CD4-positive, alpha-beta memory T cell (primary cell): ENCODE measurements around the gene NCEH1. TPM values are rescaled to one million over a fixed set of nuclear protein-coding genes. Genes with fewer than 3 reads are reported as not detected.
A peak's percentile ranks its signal among the peaks of the same experiment; 100 is the strongest.

Experiments
- CTCF ChIA-PET: fragments of 350-600 bp; sonication (Branson Sonifier 250); formaldehyde crosslinking; loops from one replicate; lab custom pipeline; 2021; ENCODE audit warnings: inconsistent platforms; ENCODE audit not compliant: partially characterized antibody; lab: Charles Lee
- POLR2A ChIA-PET: fragments of 350-600 bp; sonication (Branson Sonifier 250); formaldehyde crosslinking; loops from one replicate; lab custom pipeline; 2021; ENCODE audit not compliant: partially characterized antibody; lab: Charles Lee
- DNase-seq, 5 donors: peaks; one replicate each; pipeline versions ENCODE4 v3.0.0 to v3.0.0-alpha.2; 2020 to 2022; ENCODE audit warnings: mixed read lengths in 1 of 5
- H3K27ac ChIP-seq: one replicate; pipeline ENCODE4 v1.7.0; 2013; ENCODE audit warnings: low read depth, low read length
- H3K27me3 ChIP-seq: 2 replicates; pipeline ENCODE4 v1.7.0; 2013; ENCODE audit warnings: mild to moderate bottlenecking, low read length, moderate library complexity; ENCODE audit not compliant: insufficient read depth
- H3K36me3 ChIP-seq: 2 replicates; pipeline ENCODE4 v1.7.0; 2013; ENCODE audit warnings: mild to moderate bottlenecking, low read length, moderate library complexity; ENCODE audit not compliant: insufficient read depth
- H3K4me1 ChIP-seq: 2 replicates; pipeline ENCODE4 v1.7.0; 2013; ENCODE audit warnings: mild to moderate bottlenecking, low read length, moderate library complexity; ENCODE audit not compliant: insufficient read depth
- H3K4me3 ChIP-seq, 2 donors: one replicate each; pipeline ENCODE4 v1.7.0; 2013; ENCODE audit warnings: low read length in 2 of 2, mild to moderate bottlenecking in 1 of 2
- H3K9me3 ChIP-seq, 2 donors: one replicate each; pipeline ENCODE4 v1.7.0; 2013; ENCODE audit warnings: low read length in 2 of 2, control low read depth in 1 of 2; ENCODE audit not compliant: control insufficient read depth in 1 of 2
- H3K27ac Mint-ChIP-seq, 7 donors: one replicate each; pipeline ENCODE4 v1.8.0; 2020 to 2021; ENCODE audit warnings: mixed read lengths in 7 of 7, mild to moderate bottlenecking in 6 of 7, inconsistent platforms in 3 of 7, moderate library complexity in 3 of 7
- H3K27me3 Mint-ChIP-seq, 2 donors: one replicate each; pipeline ENCODE4 v1.8.0; 2020 to 2021; ENCODE audit warnings: mixed read lengths in 2 of 2
- H3K36me3 Mint-ChIP-seq, 2 donors: one replicate each; pipeline ENCODE4 v1.8.0; 2020 to 2021; ENCODE audit warnings: mixed read lengths in 2 of 2, inconsistent platforms in 1 of 2, mild to moderate bottlenecking in 1 of 2
- H3K4me1 Mint-ChIP-seq, 4 donors: one replicate each; pipeline ENCODE4 v1.8.0; 2020 to 2021; ENCODE audit warnings: mixed read lengths in 4 of 4, mild to moderate bottlenecking in 1 of 4
- H3K4me3 Mint-ChIP-seq, 8 donors: one replicate each; pipeline ENCODE4 v1.8.0; 2020 to 2021; ENCODE audit warnings: mixed read lengths in 8 of 8, mild to moderate bottlenecking in 7 of 8, moderate library complexity in 6 of 8, inconsistent platforms in 3 of 8
- H3K9me3 Mint-ChIP-seq, 8 donors: one replicate each; pipeline ENCODE4 v1.8.0; 2020 to 2021; ENCODE audit warnings: mixed read lengths in 8 of 8, mild to moderate bottlenecking in 5 of 8, inconsistent platforms in 3 of 8, moderate library complexity in 1 of 8
- intact Hi-C: fragments of 100-400 bp; cut with micrococcal nuclease; formaldehyde crosslinking; loops from one replicate; pipeline ENCODE4 v1.15.1; 2023
- polyA plus RNA-seq, 2 donors: library from polyadenylated mRNA; unstranded; fragments of 300-500 nt; fragmentation: Illumina TruSeq; gene quantifications; one replicate each; pipeline ENCODE4 v1.2.3, GENCODE V29; 2021
- total RNA-seq, 2 experiments: library from RNA; stranded (reverse); gene quantifications; one replicate each; pipeline ENCODE4 v1.2.3, GENCODE V29; 2021

Gene NCEH1
- total and polyA plus RNA-seq, 4 experiments from 2014 or later: 2.1 to 5.1 (median 3.4) TPM

- Mint-ChIP-seq H3K27ac (no peak overlapping the region), H3K4me3 (peak overlapping the region in 1 of 8 donors; percentile 34)
- CTCF ChIA-PET: interaction anchor here (0.6 to 1.6 kb wide), 3 partner anchors 8 to 20 kb away, joined by 3 to 14 read pairs (median 4); no protein-coding TSS in a partner anchor
Measured at GRCh38 chr3:172614340-172615274, 96.3 kb downstream of the NCEH1 start.

GRCh38 chr3:172613845-172614244, 97.0 kb downstream of the NCEH1 start:
- ChIA-PET POLR2A (interaction anchor here (1.4 kb wide), 1 partner anchor 14 kb away, joined by 3 read pairs; no protein-coding TSS in a partner anchor), CTCF (interaction anchor here (0.7 to 1.6 kb wide), 2 partner anchors 9 to 18 kb away, joined by 3 to 14 read pairs; no protein-coding TSS in a partner anchor)
- Mint-ChIP-seq H3K36me3 (peaks cover 0 to 7% of the 10 kb centered on the region in 2 donors), H3K9me3 (peaks cover 0 to 18% (median 7%) of the 10 kb centered on the region in 8 donors), H3K27ac (peak overlapping the region in 1 of 7 donors; percentile 79), H3K4me3 (no peak overlapping the region), H3K27me3 (no peaks in the 10 kb centered on the region), H3K4me1 (peaks cover 10 to 24% (median 16%) of the 10 kb centered on the region in 4 donors)
- Histone ChIP-seq H3K9me3 (peaks cover 0 to 3% of the 10 kb centered on the region in 2 donors), H3K27me3 (no peaks in the 10 kb centered on the region), H3K36me3 (no peaks in the 10 kb centered on the region), H3K4me1 (peaks cover 18% of the 10 kb centered on the region), H3K27ac (no peak overlapping the region), H3K4me3 (no peak overlapping the region)
- no peak for DNase-seq
- intact Hi-C loops: no loop called here

More at GRCh38 chr3:172614340-172615274, 96.3 kb downstream of the NCEH1 start:
- H3K27ac ChIP-seq: no peak overlapping the region
- H3K27me3 Mint-ChIP-seq: no peaks in the 10 kb centered on the region
- peaks cover 3 to 7% of the 10 kb centered on the region in 2 donors for H3K36me3 Mint-ChIP-seq
- H3K9me3 Mint-ChIP-seq: peaks cover 2 to 18% (median 7%) of the 10 kb centered on the region in 8 donors
- H3K36me3 ChIP-seq: no peaks in the 10 kb centered on the region
- no peak overlapping the region for H3K4me3 ChIP-seq
- DNase-seq: no peak
- intact Hi-C loops: no loop called here
- POLR2A ChIA-PET: interaction anchor here (1.4 kb wide), 1 partner anchor 14 kb away, joined by 3 read pairs; no protein-coding TSS in a partner anchor
- peaks cover 10 to 24% (median 16%) of the 10 kb centered on the region in 4 donors for H3K4me1 Mint-ChIP-seq
- no peaks in the 10 kb centered on the region for H3K27me3 ChIP-seq
- H3K9me3 ChIP-seq: peaks cover 0 to 3% of the 10 kb centered on the region in 2 donors
- peaks cover 18% of the 10 kb centered on the region for H3K4me1 ChIP-seq

GRCh38 chr3:172612871-172613678, 97.8 kb downstream of the NCEH1 start:
- peaks cover 0 to 7% of the 10 kb centered on the region in 2 donors for H3K36me3 Mint-ChIP-seq
- CTCF ChIA-PET: interaction anchor here (0.7 to 1.6 kb wide), 5 partner anchors 9 to 59 kb away, joined by 3 to 14 read pairs (median 4); no protein-coding TSS in a partner anchor
- no peak overlapping the region for H3K27ac ChIP-seq
- no peaks in the 10 kb centered on the region for H3K36me3 ChIP-seq
- no peaks in the 10 kb centered on the region for H3K27me3 ChIP-seq
- H3K27ac Mint-ChIP-seq: no peak overlapping the region
- peaks cover 18% of the 10 kb centered on the region for H3K4me1 ChIP-seq
- H3K4me1 Mint-ChIP-seq: peaks cover 10 to 24% (median 16%) of the 10 kb centered on the region in 4 donors
- H3K4me3 Mint-ChIP-seq: no peak overlapping the region
- H3K9me3 ChIP-seq: peaks cover 0 to 3% of the 10 kb centered on the region in 2 donors
- DNase-seq: no peak
- peaks cover 0 to 18% (median 7%) of the 10 kb centered on the region in 8 donors for H3K9me3 Mint-ChIP-seq
- intact Hi-C loops: no loop called here
- POLR2A ChIA-PET: interaction anchor here (1.4 kb wide), 1 partner anchor 13 kb away, joined by 3 read pairs; no protein-coding TSS in a partner anchor
- no peak overlapping the region for H3K4me3 ChIP-seq
- H3K27me3 Mint-ChIP-seq: no peaks in the 10 kb centered on the region

GRCh38 chr3:172609750-172610149, 101.1 kb downstream of the NCEH1 start:
- Histone ChIP-seq H3K36me3 (no peaks in the 10 kb centered on the region), H3K27ac (no peak overlapping the region), H3K4me3 (no peak overlapping the region), H3K27me3 (no peaks in the 10 kb centered on the region), H3K4me1 (no peaks in the 10 kb centered on the region), H3K9me3 (peaks cover 0 to 3% of the 10 kb centered on the region in 2 donors)
- CTCF ChIA-PET: interaction anchor here (1.0 to 7.3 kb wide), 6 partner anchors 11 to 149 kb away, joined by 3 to 40 read pairs (median 6); no protein-coding TSS in a partner anchor
- Mint-ChIP-seq H3K4me3 (no peak overlapping the region), H3K36me3 (peaks cover 0 to 4% of the 10 kb centered on the region in 2 donors), H3K27ac (no peak overlapping the region), H3K27me3 (no peaks in the 10 kb centered on the region), H3K4me1 (peaks cover 0 to under 1% (median 0%) of the 10 kb centered on the region in 4 donors), H3K9me3 (peaks cover 0 to 11% (median 7%) of the 10 kb centered on the region in 8 donors)
- no peak for DNase-seq
- POLR2A ChIA-PET: interaction anchor here (1.3 kb wide), 1 partner anchor 86 kb away, joined by 3 read pairs; the partner anchor contains the start of gene TNFSF10
- intact Hi-C loops: no loop called here

- CTCF ChIA-PET: interaction anchor here (0.8 to 7.3 kb wide), 7 partner anchors 10 to 147 kb away, joined by 3 to 40 read pairs (median 5); no protein-coding TSS in a partner anchor
- H3K9me3 Mint-ChIP-seq: peaks cover 0 to 10% (median 7%) of the 10 kb centered on the region in 8 donors
- no peak overlapping the region for H3K27ac Mint-ChIP-seq
- Histone ChIP-seq H3K27ac (no peak overlapping the region), H3K4me3 (no peak overlapping the region), H3K9me3 (no peaks in the 10 kb centered on the region), H3K27me3 (no peaks in the 10 kb centered on the region), H3K36me3 (no peaks in the 10 kb centered on the region), H3K4me1 (no peaks in the 10 kb centered on the region)
- POLR2A ChIA-PET: interaction anchor here (1.3 kb wide), 1 partner anchor 85 kb away, joined by 3 read pairs; the partner anchor contains the start of gene TNFSF10
- H3K4me1 Mint-ChIP-seq: no peaks in the 10 kb centered on the region
- H3K36me3 Mint-ChIP-seq: peaks cover 0 to 4% of the 10 kb centered on the region in 2 donors
- DNase-seq: no peak
- H3K27me3 Mint-ChIP-seq: no peaks in the 10 kb centered on the region
- H3K4me3 Mint-ChIP-seq: no peak overlapping the region
- intact Hi-C loops: no loop called here
Measured at GRCh38 chr3:172608575-172608974, 102.3 kb downstream of the NCEH1 start.

GRCh38 chr3:172607305-172608121, 103.4 kb downstream of the NCEH1 start:
- intact Hi-C loops: no loop called here
- Mint-ChIP-seq H3K9me3 (peaks cover 0 to 10% (median 7%) of the 10 kb centered on the region in 8 donors), H3K36me3 (peaks cover 0 to 4% of the 10 kb centered on the region in 2 donors)

More at GRCh38 chr3:172607305-172608121, 103.4 kb downstream of the NCEH1 start:
- Mint-ChIP-seq H3K4me3 (no peak overlapping the region), H3K4me1 (no peaks in the 10 kb centered on the region), H3K27ac (no peak overlapping the region), H3K27me3 (no peaks in the 10 kb centered on the region)
- Histone ChIP-seq H3K36me3 (no peaks in the 10 kb centered on the region), H3K9me3 (no peaks in the 10 kb centered on the region), H3K27ac (no peak overlapping the region), H3K4me1 (no peaks in the 10 kb centered on the region), H3K27me3 (no peaks in the 10 kb centered on the region), H3K4me3 (no peak overlapping the region)
- POLR2A ChIA-PET: interaction anchor here (0.6 kb wide), 1 partner anchor 999 kb away, joined by 3 read pairs; no protein-coding TSS in a partner anchor
- no peak for DNase-seq
- CTCF ChIA-PET: interaction anchor here (0.6 to 7.3 kb wide), 5 partner anchors 11 to 146 kb away, joined by 4 to 40 read pairs (median 4); no protein-coding TSS in a partner anchor
